Ovary (tissue), 9 donors: ENCODE data around the gene PEA15. TPM values are rescaled to one million over a fixed set of nuclear protein-coding genes. Genes with fewer than 3 reads are reported as not detected.

Experiments
- DNase-seq, 5 donors: peaks; one replicate each; pipeline ENCODE4 v3.0.0-alpha.2; 2019 to 2020
- H3K27ac ChIP-seq, 2 donors: fragments of 200-600 bp; one replicate each; pipeline versions ENCODE4 v1.5.1 to v1.8.0; 2019 to 2022
- H3K27me3 ChIP-seq: fragments of 200-600 bp; one replicate; pipeline ENCODE4 v1.8.0; 2022
- H3K36me3 ChIP-seq: fragments of 200-600 bp; sonication (generic); one replicate; pipeline ENCODE4 v1.5.1; 2019
- H3K4me1 ChIP-seq: one replicate; pipeline ENCODE4 v1.8.1; 2013; ENCODE audit warnings: mild to moderate bottlenecking, moderate library complexity; ENCODE audit not compliant: insufficient read depth
- H3K4me3 ChIP-seq: fragments of 200-600 bp; sonication (generic); one replicate; pipeline ENCODE4 v1.5.1; 2017
- H3K9me3 ChIP-seq, 2 donors: fragments of 200-600 bp in 1 of 2; sonication (generic) in 1 of 2; one replicate each; pipeline versions ENCODE4 v1.5.1 to v1.8.1; 2013 to 2019; ENCODE audit warnings: mild to moderate bottlenecking in 1 of 2, moderate library complexity in 1 of 2
- CTCF ChIP-seq, 3 donors: fragments of 450-650 bp in 2 of 3; fragments of 200-600 bp in 1 of 3; IDR thresholded peaks; one replicate each; pipeline versions ENCODE4 v1.5.1 to v1.8.0; 2016 to 2022; ENCODE audit warnings: antibody characterized with exemption in 3 of 3, mild to moderate bottlenecking in 1 of 3
- EP300 ChIP-seq: sonication (generic); formaldehyde crosslinking; IDR thresholded peaks from one replicate; pipeline ENCODE4 v1.6.1; 2017; ENCODE audit warnings: antibody characterized with exemption
- POLR2A ChIP-seq: fragments of 450-650 bp; IDR thresholded peaks from one replicate; pipeline ENCODE4 v1.6.1; 2017; ENCODE audit warnings: antibody characterized with exemption, mild to moderate bottlenecking, moderate library complexity
- WGBS, 3 donors: extraction: QIAGEN DNeasy Blood & Tissue Kit in 1 of 3; methylation state at CpG; one replicate each; pipeline versions ENCODE4 v1.1.5 to v1.1.7; 2013 to 2017; 5-methylcytosine and 5-hydroxymethylcytosine counted together
- intact Hi-C, 4 donors: fragments of 100-400 bp; cut with DNase I; formaldehyde crosslinking; loops; one replicate each; pipeline versions ENCODE4 v1.11.0 to v1.15.1; 2022 to 2023
- polyA plus RNA-seq, 2 donors: library from polyadenylated mRNA; stranded (reverse); fragments of 200-250 nt in 1 of 2; fragments of 350-450 nt in 1 of 2; fragmentation: Illumina TruSeq in 1 of 2; extraction: RNeasy Lipid Tissue Mini Kit (QIAGEN cat#74804) in 1 of 2; gene quantifications; one replicate each; pipeline ENCODE4 v1.2.3, GENCODE V29; 2013 to 2014
- total RNA-seq, 7 donors: library from RNA; depleted of rRNA in 2 of 7; stranded (reverse); fragments of >200 nt in 2 of 7; fragmentation: NEBNext Ultra II Directional in 3 of 7; extraction: Animal tissue kit (Norgen Biotek cat#: 25700) in 3 of 7; gene quantifications; one replicate each; pipeline versions ENCODE4 v1.1.0 to v1.2.4, GENCODE V29; 2016 to 2023
- donor health status: DM: no; HTN: no; CAD: no; lungs with moderate emphysema.
- donor health status: DM: no; HTN: no; CAD: no.
- donor health status: Bipolar disorder and iron deficiency.
- donor health status: DM: yes; HTN: yes; CAD: no.
- donor health status: DM: no; HTN: no; CAD: no.
- donor health status: DM: yes; HTN: yes; CAD: no.

Gene PEA15
- total and polyA plus RNA-seq, 9 donors, result 38.4 to 530 (median 135) TPM

GRCh38 chr1:160167580-160167979 lies 37.6 kb upstream of the PEA15 start:
- no peak for DNase-seq
- no peak overlapping the region for H3K4me3 ChIP-seq
- intact Hi-C loops, result no loop called here
- H3K36me3 ChIP-seq, result no peaks in the 10 kb centered on the region
- no peaks in the 10 kb centered on the region for H3K4me1 ChIP-seq
- H3K27me3 ChIP-seq, result no peaks in the 10 kb centered on the region
- 90 to 93% (median 92%) methylated on average over 6 of the region's 6 CpGs for WGBS, 3 donors
- H3K9me3 ChIP-seq, result no peaks in the 10 kb centered on the region
- H3K27ac ChIP-seq, result no peak overlapping the region
- no peak for TF ChIP-seq CTCF (IDR thresholded peaks at IDR 0.05)
- TF ChIP-seq POLR2A, result no peak
- no peak for TF ChIP-seq EP300

- DNase-seq, result no peak
- Histone ChIP-seq H3K9me3 (no peaks in the 10 kb centered on the region), H3K27ac (no peak overlapping the region), H3K27me3 (no peaks in the 10 kb centered on the region), H3K4me3 (no peak overlapping the region), H3K36me3 (no peaks in the 10 kb centered on the region), H3K4me1 (no peaks in the 10 kb centered on the region)
- WGBS, 3 donors, result 61 to 69% (median 63%) methylated on average over 5 of the region's 5 CpGs
- TF ChIP-seq CTCF (IDR thresholded peaks at IDR 0.05) (no peak), POLR2A (no peak), EP300 (no peak)
- intact Hi-C loops, result no loop called here
Measured at GRCh38 chr1:160168016-160168415, 37.2 kb upstream of the PEA15 start.

GRCh38 chr1:160168609-160169369 lies 36.4 kb upstream of the PEA15 start:
- DNase-seq, result no peak
- WGBS, 3 donors, result 72 to 79% (median 78%) methylated on average over 13 of the region's 13 CpGs

More at GRCh38 chr1:160168609-160169369, 36.4 kb upstream of the PEA15 start:
- H3K4me3 ChIP-seq, result no peak overlapping the region
- H3K27ac ChIP-seq, result no peak overlapping the region
- H3K9me3 ChIP-seq, result no peaks in the 10 kb centered on the region
- no peaks in the 10 kb centered on the region for H3K36me3 ChIP-seq
- H3K4me1 ChIP-seq, result no peaks in the 10 kb centered on the region
- intact Hi-C loops, result no loop called here
- no peaks in the 10 kb centered on the region for H3K27me3 ChIP-seq
- no peak for TF ChIP-seq EP300
- no peak for TF ChIP-seq CTCF (IDR thresholded peaks at IDR 0.05)
- TF ChIP-seq POLR2A, result no peak
